AG08395 (cell line): ENCODE data around the gene SLCO4A1.

Experiments
- DNase-seq: peaks from one replicate; pipeline ENCODE4 v3.0.0; 2012; ENCODE audit warnings: mixed read lengths, low spot score

SLCO4A1 gene

DNA sequence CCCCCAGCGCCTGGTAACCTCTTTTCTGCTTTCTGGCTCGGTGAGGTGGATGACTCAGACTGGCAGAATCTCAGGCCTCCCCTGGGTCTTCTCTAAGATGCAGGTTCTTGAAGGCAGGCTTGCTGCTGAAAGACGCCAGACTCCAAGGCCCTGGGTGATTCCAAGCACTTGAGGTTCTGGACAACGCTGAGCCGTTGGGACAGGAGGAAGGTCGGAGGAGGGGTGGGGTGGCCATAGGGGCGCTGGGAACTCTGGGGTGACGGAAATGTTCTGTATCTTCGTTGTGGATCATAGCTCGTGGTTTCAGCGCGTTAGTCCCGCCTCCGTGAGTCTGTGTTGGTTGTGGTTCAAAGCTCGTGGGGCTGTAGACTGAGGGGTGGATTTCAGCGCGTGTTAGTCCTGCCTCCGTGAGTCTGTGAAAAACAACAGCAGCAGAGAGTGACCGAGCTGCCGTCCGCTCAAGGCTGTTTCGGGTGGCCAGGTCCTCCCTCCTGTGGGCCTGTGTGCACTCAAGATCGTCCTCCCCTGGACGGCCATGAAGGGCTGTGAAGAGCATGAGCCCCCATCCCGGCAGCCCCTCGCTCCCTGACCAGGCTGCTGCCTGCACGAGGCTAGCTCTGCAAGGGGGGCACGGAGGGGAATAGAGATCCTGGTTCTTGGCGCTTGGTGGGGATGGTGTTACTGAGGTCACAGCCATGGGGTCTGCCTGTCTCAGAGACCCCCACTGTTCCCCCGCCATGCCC lies 74.1 kb downstream of the SLCO4A1 start:
- peak; percentile 34 for DNase-seq

GRCh38 chr20:62716941-62717310 lies 74.6 kb downstream of the SLCO4A1 start:
- no peak for DNase-seq

DNA sequence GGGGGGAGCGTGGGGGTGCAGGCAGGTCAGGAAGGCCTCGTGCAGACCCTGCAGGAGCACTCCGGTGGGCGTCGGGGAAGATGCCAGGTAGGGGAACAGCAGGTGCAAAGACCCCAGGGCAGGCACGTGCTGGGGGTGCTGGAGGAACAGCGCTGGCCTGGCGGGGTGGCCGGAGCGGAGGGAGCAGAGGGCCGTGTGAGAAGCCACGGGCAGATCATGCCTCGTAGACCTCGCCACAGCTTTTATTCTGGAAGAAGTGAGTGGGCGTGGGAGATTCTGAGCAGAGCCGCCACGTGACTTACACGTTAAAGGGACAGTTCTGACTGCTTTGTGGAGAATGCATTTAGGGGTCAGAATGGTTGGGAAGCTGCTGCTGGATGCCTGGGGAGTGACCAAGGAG lies 75.6 kb downstream of the SLCO4A1 start:
- DNase-seq: no peak

DNA sequence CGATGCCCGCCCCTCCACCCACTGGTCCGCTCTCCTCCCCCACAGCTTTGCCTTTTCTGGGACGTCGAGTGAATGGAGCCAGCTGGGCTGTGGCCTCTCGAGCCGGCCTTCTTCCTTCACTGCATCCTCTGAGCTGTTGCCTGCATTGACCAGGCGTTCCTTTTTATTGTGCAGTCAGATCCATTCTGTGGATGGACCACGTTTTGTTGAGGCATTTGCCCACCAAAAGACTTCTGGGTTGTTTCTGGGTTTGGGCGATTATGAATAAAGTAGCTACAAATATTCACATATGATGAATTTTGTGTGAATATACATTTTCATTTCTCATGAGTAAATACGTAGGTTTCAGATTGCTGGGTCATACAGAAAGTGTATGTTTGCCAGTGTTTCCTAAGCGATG lies 76.2 kb downstream of the SLCO4A1 start:
- no peak for DNase-seq

DNA sequence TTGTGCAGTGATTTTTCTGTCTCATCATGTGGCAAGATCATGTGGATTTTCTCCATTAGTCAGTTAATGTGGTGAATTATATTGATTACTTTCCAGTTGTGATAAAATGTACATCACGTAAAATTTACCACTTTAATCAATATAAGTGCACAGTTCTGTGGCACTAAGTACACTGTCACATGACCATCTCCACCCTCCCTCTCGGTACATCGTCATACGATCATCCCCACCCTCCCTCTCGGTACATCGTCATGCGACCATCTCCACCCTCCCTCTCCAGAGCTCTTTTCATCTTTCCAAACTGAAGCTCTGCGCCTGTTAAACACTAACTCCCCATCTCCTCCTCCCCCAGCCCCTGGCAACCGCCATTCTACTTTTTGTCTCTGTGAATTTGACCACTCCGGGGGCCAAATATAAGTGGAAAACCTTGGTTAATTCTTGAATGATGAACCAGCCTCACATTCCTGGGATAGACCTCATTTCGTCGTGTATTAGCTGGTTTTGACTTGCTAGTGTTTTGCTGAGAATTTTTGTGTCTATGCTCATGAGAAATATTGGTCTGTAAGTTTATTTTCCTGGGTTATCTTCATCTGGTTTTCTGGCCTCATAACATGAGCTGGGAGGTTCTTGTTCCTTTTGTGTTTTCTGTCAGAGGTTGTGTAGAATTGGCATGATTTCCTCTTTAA lies 77.1 kb downstream of the SLCO4A1 start:
- DNase-seq: no peak
